T-helper 22 cell (primary cell): ENCODE results near the gene KPNA4.
A peak's percentile ranks its signal among the peaks of the same experiment; 100 is the strongest.
"Not testable (repeated sequence)": the region's sequence is repeated elsewhere in the genome, so short reads cannot be mapped to it uniquely, and the experiment has no call there.

Experiments used
- DNase-seq: peaks from one replicate; pipeline ENCODE4 v3.0.0-alpha.2; 2020; ENCODE audit warnings: low read depth

The KPNA4 gene

GRCh38 chr3:160573955-160574525 lies 8.7 kb upstream of the KPNA4 start:
- DNase-seq: not testable (repeated sequence)

- DNase-seq: no peak
Measured at GRCh38 chr3:160569894-160570652, 4.7 kb upstream of the KPNA4 start.

GRCh38 chr3:160568989-160569388 lies 3.6 kb upstream of the KPNA4 start:
- DNase-seq: no peak

- no peak for DNase-seq
Measured at GRCh38 chr3:160567774-160568173, 2.4 kb upstream of the KPNA4 start.

- no peak for DNase-seq
Measured at GRCh38 chr3:160566499-160566898, 1.1 kb upstream of the KPNA4 start.

- DNase-seq: peak; percentile 59
Measured at GRCh38 chr3:160564949-160565441, 376 bp downstream of the KPNA4 start.

- DNase-seq: no peak
Measured at GRCh38 chr3:160564258-160564911, 986 bp downstream of the KPNA4 start.

GRCh38 chr3:160562952-160563351 lies 2.4 kb downstream of the KPNA4 start:
- DNase-seq: no peak

GRCh38 chr3:160557571-160557970 lies 7.8 kb downstream of the KPNA4 start:
- no peak for DNase-seq

GRCh38 chr3:160556141-160556540 lies 9.2 kb downstream of the KPNA4 start:
- no peak for DNase-seq

GRCh38 chr3:160554980-160555379 lies 10.4 kb downstream of the KPNA4 start:
- DNase-seq: no peak

GRCh38 chr3:160553827-160554226 lies 11.5 kb downstream of the KPNA4 start:
- DNase-seq: no peak

- no peak for DNase-seq
Measured at GRCh38 chr3:160546727-160547126, 18.6 kb downstream of the KPNA4 start.

- no peak for DNase-seq
Measured at GRCh38 chr3:160545504-160545871, 19.9 kb downstream of the KPNA4 start.

GRCh38 chr3:160544844-160545503 lies 20.4 kb downstream of the KPNA4 start:
- DNase-seq: no peak

- DNase-seq: no peak
Measured at GRCh38 chr3:160540551-160540950, 24.8 kb downstream of the KPNA4 start.

- no peak for DNase-seq
Measured at GRCh38 chr3:160538895-160539294, 26.5 kb downstream of the KPNA4 start.

GRCh38 chr3:160537729-160538128 lies 27.6 kb downstream of the KPNA4 start:
- DNase-seq: no peak

GRCh38 chr3:160532371-160532770 lies 33.0 kb downstream of the KPNA4 start:
- DNase-seq: no peak

- DNase-seq: no peak
Measured at GRCh38 chr3:160531311-160531710, 34.1 kb downstream of the KPNA4 start.

- DNase-seq: not testable (repeated sequence)
Measured at GRCh38 chr3:160516391-160516790, 49.0 kb downstream of the KPNA4 start.

- no peak for DNase-seq
Measured at GRCh38 chr3:160501325-160501724, 64.0 kb downstream of the KPNA4 start.

- no peak for DNase-seq
Measured at GRCh38 chr3:160498202-160498601, 67.2 kb downstream of the KPNA4 start.
